HepG2 (cell line): ENCODE measurements around the gene TAB2. TPM values are rescaled to one million over a fixed set of nuclear protein-coding genes. Genes with fewer than 3 reads are reported as not detected.

ENCODE experiments used
- ARNT ChIP-seq: fragments of 450-650 bp; IDR thresholded peaks from 2 replicates; pipeline ENCODE4 v1.6.1; 2017
- ELF3 ChIP-seq: IDR thresholded peaks from 2 replicates; pipeline ENCODE4 v1.6.1; 2016; ENCODE audit warnings: missing genetic modification reagents, missing compliant biosample characterization
- FOSL2 ChIP-seq: sonication (generic); formaldehyde crosslinking; IDR thresholded peaks from 2 replicates; pipeline ENCODE4 v1.4.0; 2020; ENCODE audit warnings: missing genetic modification reagents
- FOXK2 ChIP-seq: fragments of 450-650 bp; IDR thresholded peaks from 2 replicates; pipeline ENCODE4 v1.6.1; 2016
- SETDB1 ChIP-seq: sonication (generic); formaldehyde crosslinking; IDR thresholded peaks from 2 replicates; pipeline ENCODE4 v1.5.1; 2020; ENCODE audit warnings: missing genetic modification reagents, mild to moderate bottlenecking, borderline replicate concordance
- ZBTB7A ChIP-seq: sonication (generic); formaldehyde crosslinking; IDR thresholded peaks from 2 replicates; pipeline ENCODE4 v1.8.0; 2022; ENCODE audit warnings: mild to moderate bottlenecking, missing genetic modification reagents
- ZFP82 ChIP-seq: sonication (generic); formaldehyde crosslinking; IDR thresholded peaks from 2 replicates; pipeline ENCODE4 v1.5.1; 2020; ENCODE audit warnings: mild to moderate bottlenecking, missing genetic modification reagents, borderline replicate concordance
- ZNF160 ChIP-seq: sonication (generic); formaldehyde crosslinking; IDR thresholded peaks from 2 replicates; pipeline ENCODE4 v1.8.0; 2022; ENCODE audit warnings: mild to moderate bottlenecking, inconsistent platforms, missing genetic modification reagents
- ZNF264 ChIP-seq: sonication (generic); formaldehyde crosslinking; IDR thresholded peaks from 2 replicates; pipeline ENCODE4 v1.4.0; 2020; ENCODE audit warnings: missing genetic modification reagents
- ZNF567 ChIP-seq: sonication (generic); formaldehyde crosslinking; IDR thresholded peaks from 2 replicates; pipeline ENCODE4 v1.8.1; 2023; ENCODE audit warnings: mild to moderate bottlenecking, missing genetic modification reagents, borderline replicate concordance
- ZNF670 ChIP-seq: sonication (generic); formaldehyde crosslinking; IDR thresholded peaks from 2 replicates; pipeline ENCODE4 v1.8.0; 2022; ENCODE audit warnings: mild to moderate bottlenecking, missing genetic modification reagents, borderline replicate concordance
- polyA plus RNA-seq, 8 experiments: library from polyadenylated mRNA; depleted of rRNA in 3 of 8; stranded (reverse) in 7 of 8; unstranded in 1 of 8; fragments of >200 nt; fragmentation: Illumina TruSeq in 4 of 8; extraction: Trizol in 4 of 8; gene quantifications; 2 replicates each; pipeline versions ENCODE4 v1.2.1 to v1.2.3, GENCODE V29; 2011 to 2016; ENCODE audit warnings: low read depth in 4 of 8, missing spikeins in 1 of 8, mixed read lengths in 1 of 8; ENCODE audit not compliant: insufficient read depth in 1 of 8
- total RNA-seq, 5 experiments: library from RNA; depleted of rRNA; stranded (reverse); fragments of >200 nt; fragmentation: Illumina TruSeq; extraction: Trizol; gene quantifications; 2 replicates each; pipeline ENCODE4 v1.2.3, GENCODE V29; 2016; ENCODE audit warnings: low read depth in 1 of 5
- TF ChIP-seq, protein P1 (sequence below): IDR thresholded peaks from 2 replicates; pipeline ENCODE4 v1.6.1; 2016; ENCODE audit warnings: missing compliant biosample characterization, missing genetic modification reagents, borderline replicate concordance
- TF ChIP-seq, protein P2 (sequence below): IDR thresholded peaks from 2 replicates; pipeline ENCODE4 v1.4.0; 2020; ENCODE audit warnings: mild to moderate bottlenecking, missing genetic modification reagents
- TF ChIP-seq, protein P3 (sequence below): sonication (generic); formaldehyde crosslinking; IDR thresholded peaks from 2 replicates; pipeline ENCODE4 v1.8.1; 2023; ENCODE audit warnings: mild to moderate bottlenecking, inconsistent platforms, moderate library complexity, missing genetic modification reagents, borderline replicate concordance
- TF ChIP-seq, protein P4 (sequence below): sonication (generic); formaldehyde crosslinking; IDR thresholded peaks from 2 replicates; pipeline ENCODE4 v1.4.0; 2020; ENCODE audit warnings: missing genetic modification reagents, low read depth, mild to moderate bottlenecking, borderline replicate concordance
- TF ChIP-seq, protein P5 (sequence below): sonication (generic); formaldehyde crosslinking; IDR thresholded peaks from 2 replicates; pipeline ENCODE4 v1.8.0; 2022; ENCODE audit warnings: low read depth, missing genetic modification reagents
- TF ChIP-seq, protein P6 (sequence below): fragments of 450-650 bp; IDR thresholded peaks from 2 replicates; pipeline ENCODE4 v1.6.1; 2017; ENCODE audit warnings: mild to moderate bottlenecking

Gene TAB2
- total and polyA plus RNA-seq, 2 of the 13 experiments (the other 11 are each of a cell fraction or from before 2014, with no cell fraction given), result 23.7 to 50.2 TPM

DNA sequence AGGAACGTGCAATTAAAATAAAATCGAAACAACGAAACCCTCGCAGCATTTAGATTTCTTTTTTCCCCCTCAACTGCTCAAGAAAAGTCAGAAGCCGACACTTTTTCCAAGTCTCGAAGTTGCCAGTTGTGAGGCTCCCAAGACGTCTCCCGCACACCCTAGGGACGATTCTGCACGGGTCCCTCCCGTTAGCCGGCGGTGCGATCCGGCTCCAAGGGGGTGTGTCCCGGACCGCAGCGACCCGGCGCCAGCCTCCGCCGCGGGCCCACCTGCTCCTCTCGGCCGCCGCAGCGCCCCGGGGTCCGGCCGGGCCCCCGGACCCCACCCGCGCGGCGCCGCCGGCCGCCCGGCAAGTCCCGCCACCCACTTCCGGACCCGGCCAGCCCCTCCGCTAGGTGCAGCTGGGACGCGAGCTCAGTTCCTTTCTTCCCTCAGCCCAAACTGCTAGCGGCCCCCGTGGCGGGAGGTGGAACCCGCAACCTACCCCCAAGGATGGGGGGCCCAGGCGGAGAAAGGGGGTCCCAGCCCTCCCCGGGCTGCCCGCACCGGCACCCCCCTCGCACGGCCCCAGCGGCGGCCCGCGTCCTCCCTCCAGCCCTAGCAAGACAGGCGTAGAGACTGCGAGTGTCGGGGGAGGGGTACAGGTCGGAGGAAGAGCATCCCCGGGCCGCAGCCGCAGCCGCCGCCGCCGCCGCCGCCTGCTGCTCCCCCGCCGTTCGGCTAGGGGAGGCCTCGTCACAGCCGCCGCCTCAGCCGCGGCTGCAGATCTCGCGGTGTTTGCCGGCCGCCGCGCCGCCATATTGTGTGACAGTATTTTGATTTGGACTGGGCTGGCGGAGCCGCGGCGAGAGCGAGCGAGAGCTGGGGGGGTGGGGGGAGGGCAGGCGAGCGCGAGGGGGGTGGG is 520 bp upstream of the TAB2 start (continued):
- TF ChIP-seq, protein P1, sequence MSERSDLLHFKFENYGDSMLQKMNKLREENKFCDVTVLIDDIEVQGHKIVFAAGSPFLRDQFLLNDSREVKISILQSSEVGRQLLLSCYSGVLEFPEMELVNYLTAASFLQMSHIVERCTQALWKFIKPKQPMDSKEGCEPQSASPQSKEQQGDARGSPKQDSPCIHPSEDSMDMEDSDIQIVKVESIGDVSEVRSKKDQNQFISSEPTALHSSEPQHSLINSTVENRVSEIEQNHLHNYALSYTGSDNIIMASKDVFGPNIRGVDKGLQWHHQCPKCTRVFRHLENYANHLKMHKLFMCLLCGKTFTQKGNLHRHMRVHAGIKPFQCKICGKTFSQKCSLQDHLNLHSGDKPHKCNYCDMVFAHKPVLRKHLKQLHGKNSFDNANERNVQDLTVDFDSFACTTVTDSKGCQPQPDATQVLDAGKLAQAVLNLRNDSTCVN (CRISPR knock-in tag), result peak; percentile 11; the same call in 1 of the 2 replicates
- TF ChIP-seq, protein P2, sequence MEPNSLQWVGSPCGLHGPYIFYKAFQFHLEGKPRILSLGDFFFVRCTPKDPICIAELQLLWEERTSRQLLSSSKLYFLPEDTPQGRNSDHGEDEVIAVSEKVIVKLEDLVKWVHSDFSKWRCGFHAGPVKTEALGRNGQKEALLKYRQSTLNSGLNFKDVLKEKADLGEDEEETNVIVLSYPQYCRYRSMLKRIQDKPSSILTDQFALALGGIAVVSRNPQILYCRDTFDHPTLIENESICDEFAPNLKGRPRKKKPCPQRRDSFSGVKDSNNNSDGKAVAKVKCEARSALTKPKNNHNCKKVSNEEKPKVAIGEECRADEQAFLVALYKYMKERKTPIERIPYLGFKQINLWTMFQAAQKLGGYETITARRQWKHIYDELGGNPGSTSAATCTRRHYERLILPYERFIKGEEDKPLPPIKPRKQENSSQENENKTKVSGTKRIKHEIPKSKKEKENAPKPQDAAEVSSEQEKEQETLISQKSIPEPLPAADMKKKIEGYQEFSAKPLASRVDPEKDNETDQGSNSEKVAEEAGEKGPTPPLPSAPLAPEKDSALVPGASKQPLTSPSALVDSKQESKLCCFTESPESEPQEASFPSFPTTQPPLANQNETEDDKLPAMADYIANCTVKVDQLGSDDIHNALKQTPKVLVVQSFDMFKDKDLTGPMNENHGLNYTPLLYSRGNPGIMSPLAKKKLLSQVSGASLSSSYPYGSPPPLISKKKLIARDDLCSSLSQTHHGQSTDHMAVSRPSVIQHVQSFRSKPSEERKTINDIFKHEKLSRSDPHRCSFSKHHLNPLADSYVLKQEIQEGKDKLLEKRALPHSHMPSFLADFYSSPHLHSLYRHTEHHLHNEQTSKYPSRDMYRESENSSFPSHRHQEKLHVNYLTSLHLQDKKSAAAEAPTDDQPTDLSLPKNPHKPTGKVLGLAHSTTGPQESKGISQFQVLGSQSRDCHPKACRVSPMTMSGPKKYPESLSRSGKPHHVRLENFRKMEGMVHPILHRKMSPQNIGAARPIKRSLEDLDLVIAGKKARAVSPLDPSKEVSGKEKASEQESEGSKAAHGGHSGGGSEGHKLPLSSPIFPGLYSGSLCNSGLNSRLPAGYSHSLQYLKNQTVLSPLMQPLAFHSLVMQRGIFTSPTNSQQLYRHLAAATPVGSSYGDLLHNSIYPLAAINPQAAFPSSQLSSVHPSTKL (CRISPR knock-in tag), result peak; percentile 27; the same call in 1 of the 2 replicates
- TF ChIP-seq ZBTB7A (peak; percentile 77; the same call in 1 of the 2 replicates), FOXK2 (no peak), ZNF264 (CRISPR knock-in tag) (no peak), ELF3 (CRISPR knock-in tag) (peak; percentile 58), ZFP82 (CRISPR knock-in tag) (peak; percentile 92), ZNF567 (CRISPR knock-in tag) (no peak), ZNF670 (no peak), ZNF160 (no peak), SETDB1 (CRISPR knock-in tag) (no peak), FOSL2 (CRISPR knock-in tag) (no peak; the same call in 1 of the 2 replicates), ARNT (no peak)
- TF ChIP-seq, protein P3, sequence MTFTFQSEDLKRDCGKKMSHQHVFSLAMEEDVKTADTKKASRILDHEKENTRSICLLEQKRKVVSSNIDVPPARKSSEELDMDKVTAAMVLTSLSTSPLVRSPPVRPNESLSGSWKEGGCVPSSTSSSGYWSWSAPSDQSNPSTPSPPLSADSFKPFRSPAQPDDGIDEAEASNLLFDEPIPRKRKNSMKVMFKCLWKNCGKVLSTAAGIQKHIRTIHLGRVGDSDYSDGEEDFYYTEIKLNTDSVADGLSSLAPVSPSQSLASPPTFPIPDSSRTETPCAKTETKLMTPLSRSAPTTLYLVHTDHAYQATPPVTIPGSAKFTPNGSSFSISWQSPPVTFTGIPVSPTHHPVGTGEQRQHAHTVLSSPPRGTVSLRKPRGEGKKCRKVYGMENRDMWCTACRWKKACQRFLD, result no peak
- TF ChIP-seq, protein P4, sequence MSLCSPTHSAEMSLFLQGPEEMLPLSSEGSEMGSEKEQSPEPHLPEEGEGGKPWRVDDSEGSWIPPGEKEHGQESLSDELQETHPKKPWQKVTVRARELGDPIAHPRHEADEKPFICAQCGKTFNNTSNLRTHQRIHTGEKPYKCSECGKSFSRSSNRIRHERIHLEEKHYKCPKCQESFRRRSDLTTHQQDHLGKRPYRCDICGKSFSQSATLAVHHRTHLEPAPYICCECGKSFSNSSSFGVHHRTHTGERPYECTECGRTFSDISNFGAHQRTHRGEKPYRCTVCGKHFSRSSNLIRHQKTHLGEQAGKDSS (CRISPR knock-in tag), result no peak
- TF ChIP-seq, protein P5, sequence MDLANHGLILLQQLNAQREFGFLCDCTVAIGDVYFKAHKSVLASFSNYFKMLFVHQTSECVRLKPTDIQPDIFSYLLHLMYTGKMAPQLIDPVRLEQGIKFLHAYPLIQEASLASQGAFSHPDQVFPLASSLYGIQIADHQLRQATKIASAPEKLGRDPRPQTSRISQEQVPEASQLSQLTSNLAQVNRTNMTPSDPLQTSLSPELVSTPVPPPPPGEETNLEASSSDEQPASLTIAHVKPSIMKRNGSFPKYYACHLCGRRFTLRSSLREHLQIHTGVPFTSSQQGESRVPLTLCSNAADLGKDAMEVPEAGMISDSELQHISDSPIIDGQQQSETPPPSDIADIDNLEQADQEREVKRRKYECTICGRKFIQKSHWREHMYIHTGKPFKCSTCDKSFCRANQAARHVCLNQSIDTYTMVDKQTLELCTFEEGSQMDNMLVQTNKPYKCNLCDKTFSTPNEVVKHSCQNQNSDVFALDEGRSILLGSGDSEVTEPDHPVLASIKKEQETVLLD (CRISPR knock-in tag), result peak; percentile 88
- TF ChIP-seq, protein P6, sequence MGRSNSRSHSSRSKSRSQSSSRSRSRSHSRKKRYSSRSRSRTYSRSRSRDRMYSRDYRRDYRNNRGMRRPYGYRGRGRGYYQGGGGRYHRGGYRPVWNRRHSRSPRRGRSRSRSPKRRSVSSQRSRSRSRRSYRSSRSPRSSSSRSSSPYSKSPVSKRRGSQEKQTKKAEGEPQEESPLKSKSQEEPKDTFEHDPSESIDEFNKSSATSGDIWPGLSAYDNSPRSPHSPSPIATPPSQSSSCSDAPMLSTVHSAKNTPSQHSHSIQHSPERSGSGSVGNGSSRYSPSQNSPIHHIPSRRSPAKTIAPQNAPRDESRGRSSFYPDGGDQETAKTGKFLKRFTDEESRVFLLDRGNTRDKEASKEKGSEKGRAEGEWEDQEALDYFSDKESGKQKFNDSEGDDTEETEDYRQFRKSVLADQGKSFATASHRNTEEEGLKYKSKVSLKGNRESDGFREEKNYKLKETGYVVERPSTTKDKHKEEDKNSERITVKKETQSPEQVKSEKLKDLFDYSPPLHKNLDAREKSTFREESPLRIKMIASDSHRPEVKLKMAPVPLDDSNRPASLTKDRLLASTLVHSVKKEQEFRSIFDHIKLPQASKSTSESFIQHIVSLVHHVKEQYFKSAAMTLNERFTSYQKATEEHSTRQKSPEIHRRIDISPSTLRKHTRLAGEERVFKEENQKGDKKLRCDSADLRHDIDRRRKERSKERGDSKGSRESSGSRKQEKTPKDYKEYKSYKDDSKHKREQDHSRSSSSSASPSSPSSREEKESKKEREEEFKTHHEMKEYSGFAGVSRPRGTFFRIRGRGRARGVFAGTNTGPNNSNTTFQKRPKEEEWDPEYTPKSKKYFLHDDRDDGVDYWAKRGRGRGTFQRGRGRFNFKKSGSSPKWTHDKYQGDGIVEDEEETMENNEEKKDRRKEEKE, result no peak
